K562 (cell line): ENCODE measurements around the gene KIFAP3. TPM values are rescaled to one million over a fixed set of nuclear protein-coding genes. Genes with fewer than 3 reads are reported as not detected.

Experiments
- L3MBTL2 ChIP-seq: fragments of 450-650 bp; IDR thresholded peaks from 2 replicates; pipeline ENCODE4 v1.6.1; 2016; ENCODE audit warnings: mild to moderate bottlenecking, moderate library complexity
- MCM2 ChIP-seq: fragments of 450-650 bp; IDR thresholded peaks from 2 replicates; pipeline ENCODE4 v1.6.1; 2017; ENCODE audit warnings: low read depth, mild to moderate bottlenecking
- MTF1 ChIP-seq: fragments of 250-450 bp; sonication (Bioruptor Pico); IDR thresholded peaks from 2 replicates; pipeline ENCODE4 v1.9.0; 2021; ENCODE audit warnings: moderate library complexity, mild to moderate bottlenecking, inconsistent platforms, borderline replicate concordance
- NFRKB ChIP-seq: fragments of 450-650 bp; IDR thresholded peaks from 2 replicates; pipeline ENCODE4 v1.6.1; 2016; ENCODE audit warnings: low read depth
- PHF8 ChIP-seq: fragments of 200-600 bp; sonication (generic); IDR thresholded peaks from 2 replicates; pipeline ENCODE4 v1.6.1; 2012; ENCODE audit warnings: mixed run types, mild to moderate bottlenecking, inconsistent platforms, low read length, moderate library complexity, borderline replicate concordance
- ZMIZ1 ChIP-seq, 2 experiments: fragments of 150-350 bp in 1 of 2; IDR thresholded peaks; 2 replicates each; pipeline ENCODE4 v1.6.1; 2012 to 2016; ENCODE audit warnings: low read depth in 2 of 2, low read length in 2 of 2, mild to moderate bottlenecking in 1 of 2, moderate library complexity in 1 of 2
- ZNF174 ChIP-seq: fragments of 250-450 bp; sonication (Bioruptor Pico); IDR thresholded peaks from 2 replicates; pipeline ENCODE4 v1.4.0; 2020; ENCODE audit warnings: mild to moderate bottlenecking
- ZNF217 ChIP-seq: sonication (generic); formaldehyde crosslinking; IDR thresholded peaks from 2 replicates; pipeline ENCODE4 v1.8.0; 2022; ENCODE audit warnings: mild to moderate bottlenecking, missing genetic modification reagents
- polyA plus RNA-seq, 8 experiments: library from polyadenylated mRNA; depleted of rRNA in 4 of 8; stranded (reverse) in 5 of 8; unstranded in 3 of 8; fragments of >200 nt; fragmentation: Nextera tagmentation in 2 of 8; fragmentation: Illumina TruSeq in 1 of 8; extraction: Ambion mirVana in 2 of 8; extraction: Trizol in 1 of 8; gene quantifications; 2 replicates each; pipeline versions ENCODE4 v1.2.1 to v1.2.3, GENCODE V29; 2011 to 2014; ENCODE audit warnings: inconsistent platforms in 1 of 8, missing spikeins in 1 of 8
- total RNA-seq, 7 experiments: library from RNA; depleted of rRNA in 6 of 7; stranded (reverse); fragments of >200 nt in 6 of 7; fragmentation: Illumina TruSeq in 2 of 7; extraction: Trizol in 2 of 7; gene quantifications; 2 replicates each; pipeline versions ENCODE4 v1.2.1 to v1.2.3, GENCODE V29; 2011 to 2021; ENCODE audit warnings: low replicate concordance in 1 of 7
- TF ChIP-seq, protein P1 (sequence below), 3 experiments: fragments of 200-800 bp in 1 of 3; fragments of 250-450 bp in 1 of 3; fragments of 450-650 bp in 1 of 3; sonication (Bioruptor Pico) in 1 of 3; sonication (Bioruptor generic) in 1 of 3; formaldehyde crosslinking in 1 of 3; IDR thresholded peaks; 2 replicates each; pipeline versions ENCODE4 v1.6.1 to v1.8.0; 2016 to 2022; ENCODE audit warnings: mild to moderate bottlenecking in 2 of 3, missing genetic modification characterization in 2 of 3, missing compliant biosample characterization in 1 of 3, moderate library complexity in 1 of 3
- TF ChIP-seq, protein P2 (sequence below): fragments of 250-450 bp; sonication (Bioruptor Pico); IDR thresholded peaks from 2 replicates; pipeline ENCODE4 v1.9.0; 2021; ENCODE audit warnings: mild to moderate bottlenecking
- TF ChIP-seq, protein P3 (sequence below): fragments of 450-650 bp; formaldehyde crosslinking; IDR thresholded peaks from 2 replicates; pipeline ENCODE4 v1.4.0; 2022; ENCODE audit warnings: missing genetic modification characterization
- TF ChIP-seq, protein P4 (sequence below): sonication (generic); formaldehyde crosslinking; IDR thresholded peaks from 2 replicates; pipeline ENCODE4 v1.8.0; 2022; ENCODE audit warnings: missing genetic modification reagents, mild to moderate bottlenecking, borderline replicate concordance

Gene KIFAP3
- total and polyA plus RNA-seq, 9 of the 15 experiments (the other 6 are each of a cell fraction or from before 2014, with no cell fraction given), result 8.8 to 17.5 (median 11.8) TPM

GRCh38 chr1:170074250-170075157 lies at the start of gene KIFAP3 (continued):
- TF ChIP-seq L3MBTL2 (peak; percentile 51), ZNF217 (CRISPR knock-in tag) (no peak), ZNF174 (no peak), PHF8 (peak; percentile 73; the same call in 1 of the 2 replicates), MTF1 (no peak), MCM2 (no peak), ZMIZ1 (IDR thresholded peaks at IDR 0.05; ENCODE audit: low read depth in 2 of 2, low read length in 2 of 2) (no peak), NFRKB (0 out of 2 replicates have a peak, but pooled peaks have one; percentile 43)
- TF ChIP-seq, protein P1, sequence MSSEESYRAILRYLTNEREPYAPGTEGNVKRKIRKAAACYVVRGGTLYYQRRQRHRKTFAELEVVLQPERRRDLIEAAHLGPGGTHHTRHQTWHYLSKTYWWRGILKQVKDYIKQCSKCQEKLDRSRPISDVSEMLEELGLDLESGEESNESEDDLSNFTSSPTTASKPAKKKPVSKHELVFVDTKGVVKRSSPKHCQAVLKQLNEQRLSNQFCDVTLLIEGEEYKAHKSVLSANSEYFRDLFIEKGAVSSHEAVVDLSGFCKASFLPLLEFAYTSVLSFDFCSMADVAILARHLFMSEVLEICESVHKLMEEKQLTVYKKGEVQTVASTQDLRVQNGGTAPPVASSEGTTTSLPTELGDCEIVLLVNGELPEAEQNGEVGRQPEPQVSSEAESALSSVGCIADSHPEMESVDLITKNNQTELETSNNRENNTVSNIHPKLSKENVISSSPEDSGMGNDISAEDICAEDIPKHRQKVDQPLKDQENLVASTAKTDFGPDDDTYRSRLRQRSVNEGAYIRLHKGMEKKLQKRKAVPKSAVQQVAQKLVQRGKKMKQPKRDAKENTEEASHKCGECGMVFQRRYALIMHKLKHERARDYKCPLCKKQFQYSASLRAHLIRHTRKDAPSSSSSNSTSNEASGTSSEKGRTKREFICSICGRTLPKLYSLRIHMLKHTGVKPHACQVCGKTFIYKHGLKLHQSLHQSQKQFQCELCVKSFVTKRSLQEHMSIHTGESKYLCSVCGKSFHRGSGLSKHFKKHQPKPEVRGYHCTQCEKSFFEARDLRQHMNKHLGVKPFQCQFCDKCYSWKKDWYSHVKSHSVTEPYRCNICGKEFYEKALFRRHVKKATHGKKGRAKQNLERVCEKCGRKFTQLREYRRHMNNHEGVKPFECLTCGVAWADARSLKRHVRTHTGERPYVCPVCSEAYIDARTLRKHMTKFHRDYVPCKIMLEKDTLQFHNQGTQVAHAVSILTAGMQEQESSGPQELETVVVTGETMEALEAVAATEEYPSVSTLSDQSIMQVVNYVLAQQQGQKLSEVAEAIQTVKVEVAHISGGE (CRISPR knock-in tag; IDR thresholded peaks at IDR 0.05), result no peak
- TF ChIP-seq, protein P2, sequence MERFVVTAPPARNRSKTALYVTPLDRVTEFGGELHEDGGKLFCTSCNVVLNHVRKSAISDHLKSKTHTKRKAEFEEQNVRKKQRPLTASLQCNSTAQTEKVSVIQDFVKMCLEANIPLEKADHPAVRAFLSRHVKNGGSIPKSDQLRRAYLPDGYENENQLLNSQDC (CRISPR knock-in tag), result no peak
- TF ChIP-seq, protein P3, sequence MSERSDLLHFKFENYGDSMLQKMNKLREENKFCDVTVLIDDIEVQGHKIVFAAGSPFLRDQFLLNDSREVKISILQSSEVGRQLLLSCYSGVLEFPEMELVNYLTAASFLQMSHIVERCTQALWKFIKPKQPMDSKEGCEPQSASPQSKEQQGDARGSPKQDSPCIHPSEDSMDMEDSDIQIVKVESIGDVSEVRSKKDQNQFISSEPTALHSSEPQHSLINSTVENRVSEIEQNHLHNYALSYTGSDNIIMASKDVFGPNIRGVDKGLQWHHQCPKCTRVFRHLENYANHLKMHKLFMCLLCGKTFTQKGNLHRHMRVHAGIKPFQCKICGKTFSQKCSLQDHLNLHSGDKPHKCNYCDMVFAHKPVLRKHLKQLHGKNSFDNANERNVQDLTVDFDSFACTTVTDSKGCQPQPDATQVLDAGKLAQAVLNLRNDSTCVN (CRISPR knock-in tag), result no peak
- TF ChIP-seq, protein P4, sequence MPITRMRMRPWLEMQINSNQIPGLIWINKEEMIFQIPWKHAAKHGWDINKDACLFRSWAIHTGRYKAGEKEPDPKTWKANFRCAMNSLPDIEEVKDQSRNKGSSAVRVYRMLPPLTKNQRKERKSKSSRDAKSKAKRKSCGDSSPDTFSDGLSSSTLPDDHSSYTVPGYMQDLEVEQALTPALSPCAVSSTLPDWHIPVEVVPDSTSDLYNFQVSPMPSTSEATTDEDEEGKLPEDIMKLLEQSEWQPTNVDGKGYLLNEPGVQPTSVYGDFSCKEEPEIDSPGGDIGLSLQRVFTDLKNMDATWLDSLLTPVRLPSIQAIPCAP (CRISPR knock-in tag), result no peak
